ENCODE measurements around the gene KIF1A. TPM values are rescaled to one million over a fixed set of nuclear protein-coding genes. Genes with fewer than 3 reads are reported as not detected.

KIF1A gene
- total and polyA plus RNA-seq, 2 of the 13 experiments (the other 11 are each of a cell fraction or from before 2014, with no cell fraction given) = 0.01 TPM; not detected in 1

DNA sequence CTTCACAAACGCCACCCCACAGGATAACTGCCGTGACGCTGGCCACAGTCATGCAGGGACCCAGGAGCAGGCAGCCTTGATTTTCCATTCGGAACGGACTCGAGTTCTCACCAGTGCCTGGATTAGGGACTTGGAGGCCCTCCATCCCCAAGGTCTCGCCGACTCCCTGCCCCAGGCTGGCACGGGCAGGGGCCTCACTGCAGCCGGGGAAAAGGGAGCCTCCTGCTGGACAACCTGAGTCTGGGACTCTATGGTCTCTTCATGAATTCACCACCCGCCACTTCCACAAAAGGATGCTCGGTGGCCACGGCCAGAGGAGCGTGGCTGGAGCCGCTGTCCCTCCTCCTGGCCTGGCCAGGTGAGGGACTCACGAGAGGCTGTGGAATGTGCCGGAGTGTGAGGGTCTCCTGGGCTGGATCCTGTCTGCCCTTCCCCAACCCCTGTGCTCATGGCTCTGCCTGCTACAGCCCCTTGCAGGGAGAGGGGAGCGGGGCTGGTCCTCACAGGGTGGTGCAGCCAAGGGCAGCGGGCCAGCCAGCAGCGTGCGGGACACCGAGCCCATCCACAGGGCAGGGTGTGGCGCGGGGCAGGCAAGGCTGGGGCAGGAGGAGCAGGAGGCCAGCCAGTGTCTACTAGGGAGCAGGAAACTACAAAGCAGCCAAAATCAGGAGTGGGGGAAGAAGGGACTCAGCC lies 86.1 kb downstream of the KIF1A start:
- Histone ChIP-seq H3K79me2 (ENCODE audit: insufficient read depth, low read length) (no peaks in the 10 kb centered on the region), H4K20me1 (ENCODE audit: insufficient read depth, low read length) (peaks cover 4% of the 10 kb centered on the region; the same call in 1 of the 2 replicates), H3K4me1 (ENCODE audit: insufficient read depth, low read length) (no peaks in the 10 kb centered on the region), H3K27ac (ENCODE audit: extremely low read length, insufficient read depth, low read length) (no peak overlapping the region), H3K9ac (ENCODE audit: insufficient read depth, low read depth, low read length) (no peak overlapping the region), H3K36me3 (replicated peaks in 1 of 2; ENCODE audit: control insufficient read depth in 1 of 2, insufficient read depth in 2 of 2, low read length in 2 of 2) (no peaks in the 10 kb centered on the region), H2AFZ (ENCODE audit: low read length) (no peak overlapping the region), H3K27me3 (ENCODE audit: control insufficient read depth in 1 of 2, insufficient read depth in 2 of 2, low read length in 2 of 2) (peaks cover 41 to 94% of the 10 kb centered on the region in 2 experiments), H3K4me3 (replicated peaks in 1 of 3; ENCODE audit: insufficient read depth in 1 of 3, low read depth in 2 of 3, low read length in 3 of 3) (no peak overlapping the region), H3K9me3 (ENCODE audit: low read length) (no peaks in the 10 kb centered on the region), H3K4me2 (ENCODE audit: low read depth, low read length) (no peak overlapping the region)
- DNase-seq (ENCODE audit: low spot score) (no peak), FAIRE-seq (no peak), ATAC-seq (peak; percentile 49)
- ChIA-PET POLR2A (no interaction called here), CTCF (ENCODE audit: low intra/inter-chr PET ratio, low total read pairs) (no interaction called here)
- no TSS peak for BruUV-seq (replicated peaks)
- intact Hi-C loops (cut with micrococcal nuclease; ENCODE audit: unreplicated experiment) = no loop called here
- in situ Hi-C loops (cut with HindIII; ENCODE audit: extremely low pct_ligation_motif_present, low pct_unique_long_range_greater_than_20kb) = no loop called here
- WGBS (ENCODE audit: low lambda C conversion rate) = 21% methylated on average over 21 of the region's 24 CpGs
- no peak for TF ChIP-seq ATF7-NPFF (CRISPR knock-in tag; IDR thresholded peaks at IDR 0.05; ENCODE audit: low read depth)
- TF ChIP-seq PHB2 (IDR thresholded peaks at IDR 0.05; ENCODE audit: partially characterized antibody) = no peak
- TF ChIP-seq PHF21A (CRISPR knock-in tag; IDR thresholded peaks at IDR 0.05) = no peak
- peak; percentile 31; the same call in 1 of the 2 replicates for TF ChIP-seq EED (CRISPR knock-in tag; IDR thresholded peaks at IDR 0.05)
- TF ChIP-seq RXRA (CRISPR knock-in tag; IDR thresholded peaks at IDR 0.05) = no peak
- peak; percentile 37; the same call in 1 of the 2 replicates for TF ChIP-seq RAD21 (CRISPR knock-in tag; IDR thresholded peaks at IDR 0.05)
- TF ChIP-seq, protein P1, sequence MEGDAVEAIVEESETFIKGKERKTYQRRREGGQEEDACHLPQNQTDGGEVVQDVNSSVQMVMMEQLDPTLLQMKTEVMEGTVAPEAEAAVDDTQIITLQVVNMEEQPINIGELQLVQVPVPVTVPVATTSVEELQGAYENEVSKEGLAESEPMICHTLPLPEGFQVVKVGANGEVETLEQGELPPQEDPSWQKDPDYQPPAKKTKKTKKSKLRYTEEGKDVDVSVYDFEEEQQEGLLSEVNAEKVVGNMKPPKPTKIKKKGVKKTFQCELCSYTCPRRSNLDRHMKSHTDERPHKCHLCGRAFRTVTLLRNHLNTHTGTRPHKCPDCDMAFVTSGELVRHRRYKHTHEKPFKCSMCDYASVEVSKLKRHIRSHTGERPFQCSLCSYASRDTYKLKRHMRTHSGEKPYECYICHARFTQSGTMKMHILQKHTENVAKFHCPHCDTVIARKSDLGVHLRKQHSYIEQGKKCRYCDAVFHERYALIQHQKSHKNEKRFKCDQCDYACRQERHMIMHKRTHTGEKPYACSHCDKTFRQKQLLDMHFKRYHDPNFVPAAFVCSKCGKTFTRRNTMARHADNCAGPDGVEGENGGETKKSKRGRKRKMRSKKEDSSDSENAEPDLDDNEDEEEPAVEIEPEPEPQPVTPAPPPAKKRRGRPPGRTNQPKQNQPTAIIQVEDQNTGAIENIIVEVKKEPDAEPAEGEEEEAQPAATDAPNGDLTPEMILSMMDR (CRISPR knock-in tag; IDR thresholded peaks at IDR 0.05) = peak; percentile 46
- TF ChIP-seq STAG1 (CRISPR knock-in tag; IDR thresholded peaks at IDR 0.05) = peak; percentile 26; the same call in 1 of the 2 replicates
- 0 out of 2 replicates have a peak, but pooled peaks have one; percentile 33 for TF ChIP-seq ZNF839 (CRISPR knock-in tag; IDR thresholded peaks at IDR 0.05; ENCODE audit: borderline replicate concordance)
